Endothelial cell of umbilical vein (primary cell): Measurements from ENCODE around the gene BRINP2. TPM values are rescaled to one million over a fixed set of nuclear protein-coding genes. Genes with fewer than 3 reads are reported as not detected.

Source experiments
- BruUV-seq: library from RNA; stranded (reverse); fragments of 400-500 nt; replicated peaks from 2 replicates; lab custom pipeline; 2021; lab: Mats Ljungman, UMichigan
- CTCF ChIA-PET: fragments of 300-600, 350-600 bp; sonication (Branson Sonifier 250); formaldehyde crosslinking; loops from one replicate; lab custom pipeline; 2021; ENCODE audit warnings: antibody characterized with exemption, inconsistent platforms; lab: Charles Lee
- POLR2A ChIA-PET: fragments of 300-600, 350-600 bp; sonication (Branson Sonifier 250); formaldehyde crosslinking; loops from one replicate; lab custom pipeline; 2021; ENCODE audit warnings: antibody characterized with exemption, inconsistent platforms; lab: Charles Lee
- DNase-seq: peaks from one replicate; pipeline ENCODE4 v3.0.0-alpha.2; 2011; ENCODE audit warnings: low read depth, low spot score
- FAIRE-seq: peaks from 2 replicates; lab custom pipeline; 2011; peaks lifted over from hg19 to GRCh38; lab: Jason Lieb, UNC
- H2AFZ ChIP-seq: 2 replicates; pipeline ENCODE4 v1.6.0; 2012; ENCODE audit warnings: low read depth, low read length, control low read depth, inconsistent platforms
- H3K27ac ChIP-seq: 2 replicates; pipeline ENCODE4 v1.5.1; 2011; ENCODE audit warnings: low read depth, mild to moderate bottlenecking, control low read depth, low read length, moderate library complexity; ENCODE audit not compliant: insufficient read depth
- H3K27me3 ChIP-seq, 2 experiments: 2 replicates each; pipeline versions ENCODE4 v1.6.0 to v1.6.1; 2011; ENCODE audit warnings: low read length in 2 of 2, mixed read lengths in 1 of 2; ENCODE audit not compliant: control insufficient read depth in 2 of 2, insufficient read depth in 2 of 2
- H3K36me3 ChIP-seq, 2 experiments: 2 replicates in 1 of 2; 3 replicates in 1 of 2; pipeline ENCODE4 v1.5.1; 2011; ENCODE audit warnings: low read length in 2 of 2, mild to moderate bottlenecking in 1 of 2, moderate library complexity in 1 of 2; ENCODE audit not compliant: control insufficient read depth in 2 of 2, insufficient read depth in 2 of 2; ENCODE audit errors: extremely low read depth in 1 of 2
- H3K4me1 ChIP-seq: 3 replicates; pipeline ENCODE4 v1.5.1; 2011; ENCODE audit warnings: mild to moderate bottlenecking, low read length; ENCODE audit not compliant: control insufficient read depth, insufficient read depth; ENCODE audit errors: extremely low read depth
- H3K4me2 ChIP-seq: 2 replicates; pipeline ENCODE4 v1.6.1; 2011; ENCODE audit warnings: low read length, control low read depth, mixed read lengths; ENCODE audit not compliant: insufficient read depth
- H3K4me3 ChIP-seq, 3 experiments: fragments of 200-600 bp in 1 of 3; sonication (generic), shearing (Covaris generic) in 1 of 3; replicated peaks in 1 of 3; 2 replicates each; pipeline ENCODE4 v1.5.1; 2011 to 2016; ENCODE audit warnings: control low read depth in 3 of 3, low read length in 3 of 3, mild to moderate bottlenecking in 2 of 3, inconsistent platforms in 1 of 3, low read depth in 1 of 3, moderate library complexity in 1 of 3; ENCODE audit not compliant: insufficient read depth in 1 of 3
- H3K79me2 ChIP-seq: 2 replicates; pipeline ENCODE4 v1.6.0; 2012; ENCODE audit warnings: low read length, inconsistent platforms; ENCODE audit not compliant: control insufficient read depth, insufficient read depth
- H3K9ac ChIP-seq: replicated peaks from 2 replicates; pipeline ENCODE3; 2011; ENCODE audit warnings: low read length, control low read depth; ENCODE audit not compliant: insufficient read depth; ENCODE audit errors: extremely low read depth
- H3K9me1 ChIP-seq: replicated peaks from 3 replicates; pipeline ENCODE4 v1.6.0; 2011; ENCODE audit warnings: mild to moderate bottlenecking, low read length; ENCODE audit not compliant: control insufficient read depth, insufficient read depth; ENCODE audit errors: extremely low read depth
- H3K9me3 ChIP-seq: replicated peaks from 2 replicates; pipeline ENCODE4 v1.5.1; 2012; ENCODE audit warnings: low read length, inconsistent platforms; ENCODE audit not compliant: control insufficient read depth, insufficient read depth
- H4K20me1 ChIP-seq: replicated peaks from 2 replicates; pipeline ENCODE3; 2011; ENCODE audit warnings: mild to moderate bottlenecking, low read length; ENCODE audit not compliant: control insufficient read depth, insufficient read depth; ENCODE audit errors: extremely low read depth
- EZH2 ChIP-seq: IDR thresholded peaks from 2 replicates; pipeline ENCODE4 v1.6.1; 2012; ENCODE audit warnings: borderline replicate concordance, low read depth, mild to moderate bottlenecking, moderate library complexity, low read length, inconsistent platforms; ENCODE audit not compliant: severe bottlenecking
- FOS ChIP-seq: IDR thresholded peaks from 2 replicates; pipeline ENCODE4 v1.6.1; 2011; ENCODE audit warnings: mild to moderate bottlenecking, low read length, moderate library complexity, borderline replicate concordance; ENCODE audit not compliant: insufficient read depth
- GATA2 ChIP-seq: IDR thresholded peaks from 2 replicates; pipeline ENCODE4 v1.7.0; 2011; ENCODE audit warnings: low read depth, mild to moderate bottlenecking, moderate library complexity, mixed read lengths, low read length; ENCODE audit not compliant: insufficient read length, insufficient read depth
- JUN ChIP-seq: IDR thresholded peaks from 2 replicates; pipeline ENCODE4 v1.6.1; 2011; ENCODE audit warnings: borderline replicate concordance, low read depth; ENCODE audit not compliant: insufficient read length, insufficient read depth
- MYC ChIP-seq: IDR thresholded peaks from one replicate; pipeline ENCODE4 v1.6.1; 2011; ENCODE audit warnings: mild to moderate bottlenecking, low read depth, low read length
- POLR2A ChIP-seq: IDR thresholded peaks from 2 replicates; pipeline ENCODE4 v1.6.1; 2012; ENCODE audit warnings: low read depth, mild to moderate bottlenecking, control low read depth, low read length
- POLR2AphosphoS5 ChIP-seq: IDR thresholded peaks from 2 replicates; pipeline ENCODE4 v1.6.1; 2012; ENCODE audit warnings: low read depth, mild to moderate bottlenecking, control low read depth, low read length, moderate library complexity; ENCODE audit not compliant: insufficient read depth
- dilution Hi-C: fragments of 300-500 bp; cut with MboI; formaldehyde crosslinking; loops from one replicate; pipeline ENCODE4 v1.15.0; 2019; ENCODE audit warnings: low sequenced_read_pairs; ENCODE audit not compliant: extremely low pct_ligation_motif_present
- intact Hi-C: fragments of 100-400 bp; cut with micrococcal nuclease; formaldehyde crosslinking; loops from one replicate; pipeline ENCODE4 v1.10.0; 2022
- polyA plus RNA-seq, 4 experiments: library from polyadenylated mRNA; depleted of rRNA in 3 of 4; stranded (reverse) in 3 of 4; unstranded in 1 of 4; fragments of >200 nt; gene quantifications; 2 replicates each; pipeline versions ENCODE4 v1.2.1 to v1.2.3, GENCODE V29; 2011 to 2012; ENCODE audit warnings: missing spikeins in 1 of 4
- total RNA-seq: library from RNA; stranded (reverse); gene quantifications from 2 replicates; pipeline ENCODE4 v1.2.3, GENCODE V29; 2021
- TF ChIP-seq, protein P1 (sequence below): IDR thresholded peaks from 2 replicates; pipeline ENCODE4 v1.6.1; 2011; ENCODE audit not compliant: insufficient read depth, insufficient read length
- TF ChIP-seq, protein P2 (sequence below), 2 donors: IDR thresholded peaks; 1 replicate in 1 of 2; 2 replicates in 1 of 2; pipeline ENCODE4 v1.5.1; 2011; ENCODE audit warnings: low read length in 2 of 2, mild to moderate bottlenecking in 2 of 2, moderate library complexity in 2 of 2, control low read depth in 1 of 2, inconsistent platforms in 1 of 2, low read depth in 1 of 2; ENCODE audit not compliant: insufficient read depth in 1 of 2; ENCODE audit errors: extremely low read depth in 1 of 2

Gene BRINP2
- total and polyA plus RNA-seq, 2 donors (not counting 3 experiments of a cell fraction or from before 2014, with no cell fraction given): not detected

DNA sequence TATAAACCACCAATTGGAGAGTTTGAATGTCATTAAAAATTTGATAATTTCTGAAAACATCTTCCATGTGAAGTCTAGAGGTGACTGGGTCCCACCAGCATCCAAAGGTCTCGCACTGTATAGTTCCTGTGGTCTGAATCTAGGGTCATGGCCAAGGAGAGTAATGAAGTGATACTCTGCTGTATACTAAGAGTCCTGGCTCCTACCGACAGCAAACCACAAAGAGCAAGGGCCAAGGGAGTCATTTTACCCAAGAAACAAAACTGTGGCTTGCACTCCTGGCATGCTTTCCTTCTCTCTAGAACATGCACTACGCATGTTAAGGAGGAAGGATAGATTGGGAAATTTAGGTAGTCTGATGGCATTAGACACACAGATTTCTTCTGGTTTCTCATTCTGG, 115.6 kb downstream of the BRINP2 start:
- Histone ChIP-seq H3K27me3 (no peaks in the 10 kb centered on the region), H3K4me3 (no peak overlapping the region), H3K27ac (no peak overlapping the region), H4K20me1 (no peaks in the 10 kb centered on the region), H3K9ac (no peak overlapping the region), H3K36me3 (no peaks in the 10 kb centered on the region), H3K4me1 (no peaks in the 10 kb centered on the region), H3K9me3 (no peaks in the 10 kb centered on the region), H3K9me1 (no peaks in the 10 kb centered on the region), H2AFZ (no peak overlapping the region), H3K4me2 (no peak overlapping the region), H3K79me2 (no peaks in the 10 kb centered on the region)
- ChIA-PET POLR2A (no interaction called here), CTCF (no interaction called here)
- BruUV-seq: no TSS peak
- no peak for DNase-seq
- TF ChIP-seq POLR2AphosphoS5 (no peak), JUN (no peak), MYC (no peak), GATA2 (no peak), FOS (no peak), POLR2A (no peak), EZH2 (no peak)
- TF ChIP-seq, protein P1, sequence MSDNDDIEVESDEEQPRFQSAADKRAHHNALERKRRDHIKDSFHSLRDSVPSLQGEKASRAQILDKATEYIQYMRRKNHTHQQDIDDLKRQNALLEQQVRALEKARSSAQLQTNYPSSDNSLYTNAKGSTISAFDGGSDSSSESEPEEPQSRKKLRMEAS: no peak
- TF ChIP-seq, protein P2, sequence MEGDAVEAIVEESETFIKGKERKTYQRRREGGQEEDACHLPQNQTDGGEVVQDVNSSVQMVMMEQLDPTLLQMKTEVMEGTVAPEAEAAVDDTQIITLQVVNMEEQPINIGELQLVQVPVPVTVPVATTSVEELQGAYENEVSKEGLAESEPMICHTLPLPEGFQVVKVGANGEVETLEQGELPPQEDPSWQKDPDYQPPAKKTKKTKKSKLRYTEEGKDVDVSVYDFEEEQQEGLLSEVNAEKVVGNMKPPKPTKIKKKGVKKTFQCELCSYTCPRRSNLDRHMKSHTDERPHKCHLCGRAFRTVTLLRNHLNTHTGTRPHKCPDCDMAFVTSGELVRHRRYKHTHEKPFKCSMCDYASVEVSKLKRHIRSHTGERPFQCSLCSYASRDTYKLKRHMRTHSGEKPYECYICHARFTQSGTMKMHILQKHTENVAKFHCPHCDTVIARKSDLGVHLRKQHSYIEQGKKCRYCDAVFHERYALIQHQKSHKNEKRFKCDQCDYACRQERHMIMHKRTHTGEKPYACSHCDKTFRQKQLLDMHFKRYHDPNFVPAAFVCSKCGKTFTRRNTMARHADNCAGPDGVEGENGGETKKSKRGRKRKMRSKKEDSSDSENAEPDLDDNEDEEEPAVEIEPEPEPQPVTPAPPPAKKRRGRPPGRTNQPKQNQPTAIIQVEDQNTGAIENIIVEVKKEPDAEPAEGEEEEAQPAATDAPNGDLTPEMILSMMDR (IDR thresholded peaks at IDR 0.05; ENCODE audit: extremely low read depth in 1 of 2, insufficient read depth in 1 of 2, low read depth in 1 of 2, low read length in 2 of 2): no peak
- FAIRE-seq: no peak
- intact Hi-C loops (no loop called here), dilution Hi-C loops (no loop called here)
